SU-DHL-6 (cell line): ENCODE measurements around the gene TMEM203.

ENCODE experiments used
- EZH2phosphoT487 ChIP-seq: fragments of 200-600 bp; sonication (generic), shearing (Covaris generic); conservative IDR thresholded peaks from 2 replicates; pipeline ENCODE4 v1.6.1; 2018; ENCODE audit warnings: mild to moderate bottlenecking, antibody characterized with exemption, low read length, moderate library complexity, mixed read lengths
- TF ChIP-seq, protein P1 (sequence below): fragments of 200-600 bp; sonication (generic); IDR thresholded peaks from one replicate; pipeline ENCODE4 v1.5.1; 2017; ENCODE audit warnings: antibody characterized with exemption, mild to moderate bottlenecking, low read length, moderate library complexity; ENCODE audit not compliant: insufficient read depth, poor library complexity, severe bottlenecking

DNA sequence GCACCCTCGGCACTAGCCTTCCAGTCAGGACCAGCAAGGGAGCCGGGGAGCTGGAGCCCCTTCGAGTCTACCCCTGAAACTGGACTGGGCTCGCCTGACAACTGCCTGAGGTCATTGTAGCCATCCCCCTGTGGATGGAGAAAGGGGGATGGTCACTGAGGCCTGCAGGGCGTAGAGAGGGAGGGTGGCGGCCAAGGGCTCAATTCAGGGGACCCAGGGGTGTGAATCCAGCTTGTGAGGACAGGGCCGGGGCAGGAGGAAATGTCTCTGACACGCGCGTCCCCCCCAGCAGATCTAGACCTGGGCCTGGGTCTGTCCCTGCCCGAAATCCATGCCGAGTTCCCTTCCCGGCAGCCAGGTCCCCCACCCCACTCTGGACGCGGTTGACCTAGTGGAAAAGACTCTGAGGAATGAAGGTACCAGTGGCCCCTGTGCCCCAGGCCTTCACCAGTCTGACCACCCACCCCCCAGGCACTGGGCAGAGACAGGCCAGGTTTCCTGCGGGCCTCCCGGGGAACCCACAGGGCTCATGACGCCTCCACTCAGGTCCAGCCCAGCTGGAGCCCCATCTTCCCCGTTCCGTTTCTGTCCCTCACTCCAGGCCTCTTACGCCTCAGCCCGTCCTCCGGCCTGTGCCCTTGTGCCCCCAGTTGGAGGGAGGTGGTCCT, 26.1 kb upstream of the TMEM203 start:
- TF ChIP-seq, protein P1, sequence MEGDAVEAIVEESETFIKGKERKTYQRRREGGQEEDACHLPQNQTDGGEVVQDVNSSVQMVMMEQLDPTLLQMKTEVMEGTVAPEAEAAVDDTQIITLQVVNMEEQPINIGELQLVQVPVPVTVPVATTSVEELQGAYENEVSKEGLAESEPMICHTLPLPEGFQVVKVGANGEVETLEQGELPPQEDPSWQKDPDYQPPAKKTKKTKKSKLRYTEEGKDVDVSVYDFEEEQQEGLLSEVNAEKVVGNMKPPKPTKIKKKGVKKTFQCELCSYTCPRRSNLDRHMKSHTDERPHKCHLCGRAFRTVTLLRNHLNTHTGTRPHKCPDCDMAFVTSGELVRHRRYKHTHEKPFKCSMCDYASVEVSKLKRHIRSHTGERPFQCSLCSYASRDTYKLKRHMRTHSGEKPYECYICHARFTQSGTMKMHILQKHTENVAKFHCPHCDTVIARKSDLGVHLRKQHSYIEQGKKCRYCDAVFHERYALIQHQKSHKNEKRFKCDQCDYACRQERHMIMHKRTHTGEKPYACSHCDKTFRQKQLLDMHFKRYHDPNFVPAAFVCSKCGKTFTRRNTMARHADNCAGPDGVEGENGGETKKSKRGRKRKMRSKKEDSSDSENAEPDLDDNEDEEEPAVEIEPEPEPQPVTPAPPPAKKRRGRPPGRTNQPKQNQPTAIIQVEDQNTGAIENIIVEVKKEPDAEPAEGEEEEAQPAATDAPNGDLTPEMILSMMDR: no peak
- TF ChIP-seq EZH2phosphoT487: no peak
